NB4 (cell line): Measurements from ENCODE around the gene CD38.

ENCODE experiments used
- POLR2A ChIP-seq: IDR thresholded peaks from 2 replicates; pipeline ENCODE4 v1.6.1; 2011; ENCODE audit warnings: mild to moderate bottlenecking; ENCODE audit not compliant: insufficient read length; ENCODE audit errors: extremely low read depth
- TF ChIP-seq, protein P1 (sequence below): IDR thresholded peaks from one replicate; pipeline ENCODE4 v1.5.1; 2012; ENCODE audit warnings: low read depth, low read length

DNA sequence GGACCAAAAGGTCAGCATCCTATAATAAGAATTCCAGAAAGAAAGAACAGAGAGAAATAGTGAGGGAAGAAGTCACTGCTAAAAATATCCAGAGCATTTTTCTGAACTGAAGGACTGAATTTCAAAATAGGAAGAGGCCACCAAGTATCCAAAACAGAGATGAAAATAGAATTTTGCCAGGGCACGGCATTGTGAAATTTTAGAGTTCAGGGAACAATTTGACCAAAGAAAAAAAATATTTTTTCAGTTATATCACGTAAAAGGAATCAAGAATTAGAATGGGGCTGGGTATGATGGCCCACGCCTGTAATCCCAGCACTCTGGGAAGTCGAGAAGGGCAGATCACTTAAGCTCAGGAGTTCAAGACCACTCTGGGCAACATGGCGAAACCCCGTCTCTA, 95.0 kb downstream of the CD38 start:
- TF ChIP-seq, protein P1, sequence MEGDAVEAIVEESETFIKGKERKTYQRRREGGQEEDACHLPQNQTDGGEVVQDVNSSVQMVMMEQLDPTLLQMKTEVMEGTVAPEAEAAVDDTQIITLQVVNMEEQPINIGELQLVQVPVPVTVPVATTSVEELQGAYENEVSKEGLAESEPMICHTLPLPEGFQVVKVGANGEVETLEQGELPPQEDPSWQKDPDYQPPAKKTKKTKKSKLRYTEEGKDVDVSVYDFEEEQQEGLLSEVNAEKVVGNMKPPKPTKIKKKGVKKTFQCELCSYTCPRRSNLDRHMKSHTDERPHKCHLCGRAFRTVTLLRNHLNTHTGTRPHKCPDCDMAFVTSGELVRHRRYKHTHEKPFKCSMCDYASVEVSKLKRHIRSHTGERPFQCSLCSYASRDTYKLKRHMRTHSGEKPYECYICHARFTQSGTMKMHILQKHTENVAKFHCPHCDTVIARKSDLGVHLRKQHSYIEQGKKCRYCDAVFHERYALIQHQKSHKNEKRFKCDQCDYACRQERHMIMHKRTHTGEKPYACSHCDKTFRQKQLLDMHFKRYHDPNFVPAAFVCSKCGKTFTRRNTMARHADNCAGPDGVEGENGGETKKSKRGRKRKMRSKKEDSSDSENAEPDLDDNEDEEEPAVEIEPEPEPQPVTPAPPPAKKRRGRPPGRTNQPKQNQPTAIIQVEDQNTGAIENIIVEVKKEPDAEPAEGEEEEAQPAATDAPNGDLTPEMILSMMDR, result no peak
- TF ChIP-seq POLR2A, result no peak
